GM18858 (cell line): ENCODE measurements around the gene GNB4.

Source experiments
- ATAC-seq: cut with Tn5 transposase; IDR thresholded peaks from one replicate; pipeline ENCODE4 v1.9.1; 2021; ENCODE audit not compliant: unreplicated experiment

Gene GNB4

DNA sequence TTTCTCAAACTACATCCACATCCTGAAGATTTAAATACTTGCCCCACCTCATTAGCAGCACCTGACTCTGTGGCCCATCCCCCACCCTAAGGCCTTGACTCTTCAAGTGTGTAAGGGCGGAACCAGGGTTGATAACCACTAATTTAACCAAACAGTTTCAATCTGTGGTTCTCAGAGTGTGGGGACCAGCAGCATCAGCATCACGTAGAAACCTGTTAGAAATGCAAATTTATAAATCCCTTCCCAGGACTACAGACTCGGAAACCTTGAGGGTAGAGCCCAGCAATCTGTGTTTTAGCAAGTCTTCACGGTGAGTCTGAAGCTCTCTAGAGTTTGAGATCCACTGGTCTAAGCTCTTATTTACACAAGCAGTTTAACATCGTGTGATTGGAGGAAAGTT, 12.4 kb downstream of the GNB4 start:
- peak; percentile 81 for ATAC-seq

DNA sequence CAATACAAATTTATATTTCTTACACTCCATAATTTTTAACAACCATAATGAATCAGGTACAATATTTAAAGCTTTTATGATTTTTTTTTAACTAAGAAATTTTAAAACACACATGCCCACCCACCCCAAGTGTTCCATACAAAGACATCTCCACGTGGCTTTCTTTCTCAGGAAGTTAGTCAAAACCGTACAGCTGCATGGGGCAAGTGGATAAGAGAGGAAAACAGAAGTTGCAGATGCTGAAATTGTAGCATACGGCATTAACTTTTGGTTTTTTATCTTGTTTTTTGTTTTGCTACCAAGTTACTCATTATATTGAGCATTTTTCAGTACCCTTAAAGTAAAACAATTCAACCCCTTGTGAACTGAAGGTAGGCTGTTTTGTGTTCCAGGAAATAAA, 14.8 kb downstream of the GNB4 start:
- ATAC-seq: no peak

DNA sequence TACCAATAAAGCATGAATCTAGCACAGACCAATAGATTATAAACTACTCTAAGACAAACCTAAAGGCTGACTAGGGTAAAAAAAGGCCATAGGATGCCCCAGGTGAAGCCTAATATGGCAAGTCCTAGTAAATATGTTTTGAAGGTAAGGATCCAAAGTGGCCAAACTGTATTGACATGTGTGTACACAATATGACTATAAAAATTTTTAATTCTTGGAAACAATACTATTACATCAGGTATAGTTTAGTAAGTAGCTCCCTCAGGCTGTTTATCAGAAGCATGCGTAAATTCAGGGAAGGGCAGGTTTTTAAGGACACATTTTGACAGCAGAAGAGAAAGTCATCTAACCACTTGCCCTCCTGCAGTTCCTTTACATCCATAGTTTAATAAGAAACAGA, 18.8 kb downstream of the GNB4 start:
- no peak for ATAC-seq

DNA sequence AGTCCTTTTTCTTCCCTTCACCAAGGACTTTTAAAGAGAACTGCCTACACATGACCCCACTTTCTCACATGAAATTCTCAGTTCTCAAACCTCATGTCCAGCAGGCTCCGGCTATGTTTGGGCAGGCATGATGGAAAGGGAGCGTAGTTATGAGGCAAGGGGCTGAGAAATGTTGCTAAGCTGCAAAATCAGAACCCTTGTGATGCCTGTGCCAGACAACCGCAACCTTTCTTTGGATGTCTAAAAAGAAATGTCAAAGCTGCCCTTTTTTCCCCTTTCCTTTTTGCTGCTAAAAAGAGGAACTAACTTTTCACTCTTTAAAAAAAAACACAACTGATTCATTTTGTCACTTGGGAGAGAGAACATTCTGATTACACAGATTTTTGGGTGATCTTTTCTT, 19.2 kb downstream of the GNB4 start:
- peak; percentile 72 for ATAC-seq

DNA sequence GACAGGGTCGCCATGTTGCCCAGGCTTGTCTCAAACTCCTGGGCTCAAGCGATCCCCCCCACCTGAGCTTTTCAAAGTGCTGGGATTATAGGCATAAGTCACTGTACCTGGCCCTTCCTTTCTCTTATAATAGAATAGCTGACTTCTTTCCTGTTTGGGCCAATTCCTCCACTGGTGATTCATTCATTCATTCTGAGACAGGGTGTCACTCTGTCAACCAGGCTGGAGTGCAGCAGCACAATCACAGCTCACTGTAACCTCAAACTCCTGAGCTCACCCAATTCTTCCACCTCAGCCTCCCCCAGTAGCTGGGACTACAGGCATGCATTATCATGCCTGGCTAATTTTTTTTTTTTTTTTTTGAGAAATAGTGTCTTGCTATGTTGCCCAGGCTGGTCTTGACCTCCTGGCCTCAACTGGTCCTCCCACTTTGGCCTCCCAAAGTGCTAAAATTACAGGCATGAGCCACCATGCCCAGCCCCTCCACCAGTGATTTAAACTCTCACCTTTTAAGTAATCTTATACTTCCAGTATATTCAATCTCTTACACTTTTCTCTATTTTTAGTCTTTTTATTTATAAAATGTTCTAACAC, 20.9 kb downstream of the GNB4 start:
- ATAC-seq: no peak

DNA sequence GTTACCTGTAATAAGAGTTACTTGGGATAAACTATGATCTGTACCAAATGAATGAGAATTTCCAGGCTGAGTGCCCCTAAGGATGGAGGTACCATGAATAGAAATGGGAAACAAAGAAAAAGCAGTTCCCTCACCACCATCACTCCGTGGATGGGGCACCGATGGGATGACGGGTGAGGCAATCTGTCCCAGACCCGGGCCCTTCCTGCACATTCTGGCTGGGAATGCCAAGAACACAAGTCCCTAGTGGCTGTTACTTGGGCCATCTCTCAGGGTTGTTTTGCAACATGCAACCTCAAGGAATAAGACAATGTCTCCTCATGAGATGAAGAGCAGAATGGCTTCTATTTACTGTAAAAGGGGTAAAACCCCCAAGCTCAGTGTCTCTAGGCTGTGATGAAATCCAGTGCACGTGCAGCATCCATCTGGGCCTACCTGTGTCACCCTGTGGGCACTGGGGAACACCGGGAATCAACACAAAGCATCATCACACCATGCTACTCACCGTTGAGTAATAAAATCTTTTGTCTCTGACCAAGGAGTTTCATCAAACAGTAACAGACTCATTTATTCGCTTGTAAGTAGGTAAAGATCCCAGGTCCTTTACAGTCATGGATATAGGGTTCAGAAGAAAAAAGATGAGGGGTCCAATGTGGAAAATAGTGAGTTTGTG, 22.3 kb downstream of the GNB4 start:
- ATAC-seq: no peak

DNA sequence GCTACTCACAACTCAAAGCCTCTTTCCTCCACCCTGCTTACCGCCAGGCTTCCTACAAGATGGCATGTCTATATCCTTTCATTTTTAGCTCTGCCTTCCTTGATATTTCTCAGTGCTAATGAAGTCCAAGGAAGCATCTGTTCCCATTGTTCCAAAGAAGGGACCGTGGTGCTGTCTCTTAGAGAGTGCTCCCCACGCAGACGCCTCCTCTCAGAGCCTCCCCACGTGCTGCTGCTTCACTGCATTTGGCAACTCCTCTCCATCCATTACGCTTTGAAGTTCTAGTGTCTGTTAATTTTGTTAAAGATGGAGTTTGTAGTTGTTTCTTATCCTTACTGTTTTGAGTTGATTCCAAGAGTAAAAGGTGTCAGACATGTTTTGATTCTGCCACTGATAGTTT, 26.2 kb downstream of the GNB4 start:
- no peak for ATAC-seq

DNA sequence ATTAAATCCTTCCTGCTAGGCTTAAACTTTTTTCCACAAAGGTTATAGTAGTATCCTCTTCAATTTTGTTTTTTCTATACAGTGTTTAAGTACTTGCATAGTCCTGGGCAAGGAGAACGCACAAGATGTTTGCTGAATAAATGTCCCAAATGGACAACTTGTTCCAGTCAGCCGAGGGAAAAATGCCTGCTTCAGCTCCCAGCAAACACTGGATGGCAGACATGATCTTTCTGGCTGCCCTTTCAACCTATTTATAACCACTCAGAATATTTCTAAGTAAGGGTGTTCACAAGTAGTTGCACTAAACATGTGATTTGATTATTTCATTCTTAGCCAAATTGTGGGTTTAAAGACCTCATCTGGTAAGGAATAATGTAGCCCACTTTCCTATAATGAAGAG, 29.8 kb downstream of the GNB4 start:
- no peak for ATAC-seq

DNA sequence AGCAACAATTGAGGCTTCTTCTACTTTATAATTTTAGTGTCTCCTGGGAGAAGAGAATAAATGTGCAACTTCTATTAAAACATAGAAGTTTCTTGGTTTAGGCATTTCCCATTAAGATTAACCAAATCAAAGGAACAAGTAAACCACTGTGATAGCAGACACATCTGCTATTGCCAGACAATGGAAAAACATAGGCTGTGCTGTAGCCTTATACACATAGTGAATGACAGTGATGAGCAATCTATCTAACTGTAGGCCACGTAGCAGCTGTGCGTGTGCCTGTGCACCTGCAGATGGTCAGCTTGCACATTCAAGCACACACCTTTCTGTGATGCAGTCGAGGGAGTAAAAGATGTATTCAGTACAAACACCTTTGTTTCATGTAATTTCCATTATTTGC, 32.7 kb downstream of the GNB4 start:
- no peak for ATAC-seq

DNA sequence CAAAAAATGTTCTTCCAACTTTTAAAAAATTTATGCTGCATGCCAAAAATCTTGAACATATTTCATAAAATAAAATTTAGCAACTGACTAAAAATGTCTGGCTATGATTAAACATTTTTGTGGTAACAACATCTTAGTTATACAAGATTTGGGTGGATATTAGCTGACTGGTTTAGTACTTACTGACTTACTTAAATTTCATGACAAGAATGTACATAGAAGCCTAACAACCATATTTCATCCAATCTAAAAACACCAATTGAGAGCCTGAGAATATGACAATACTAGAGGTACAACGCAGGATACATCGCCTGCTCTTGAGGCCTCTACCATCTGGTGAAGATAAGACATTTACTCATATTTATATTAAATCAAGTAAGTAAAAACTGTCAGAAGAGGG, 34.6 kb downstream of the GNB4 start:
- no peak for ATAC-seq

DNA sequence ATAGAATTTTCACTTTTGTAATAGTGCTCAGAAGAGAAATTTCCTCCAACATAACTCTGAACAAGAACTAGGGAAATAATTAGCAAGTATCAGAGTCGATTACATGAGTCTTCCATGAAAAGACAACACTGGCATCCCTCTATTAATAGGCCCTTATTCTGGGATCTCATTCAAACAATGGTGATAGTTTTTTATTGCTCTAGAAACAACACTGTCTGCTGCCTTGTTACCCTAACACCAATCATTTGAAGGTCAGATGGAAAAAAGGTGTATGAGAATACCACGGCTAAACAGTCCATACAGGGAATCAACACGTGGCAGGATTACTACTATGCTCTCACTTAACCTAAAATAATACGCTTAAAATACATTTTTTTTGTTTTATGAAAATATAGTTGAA, 35.9 kb downstream of the GNB4 start:
- no peak for ATAC-seq

DNA sequence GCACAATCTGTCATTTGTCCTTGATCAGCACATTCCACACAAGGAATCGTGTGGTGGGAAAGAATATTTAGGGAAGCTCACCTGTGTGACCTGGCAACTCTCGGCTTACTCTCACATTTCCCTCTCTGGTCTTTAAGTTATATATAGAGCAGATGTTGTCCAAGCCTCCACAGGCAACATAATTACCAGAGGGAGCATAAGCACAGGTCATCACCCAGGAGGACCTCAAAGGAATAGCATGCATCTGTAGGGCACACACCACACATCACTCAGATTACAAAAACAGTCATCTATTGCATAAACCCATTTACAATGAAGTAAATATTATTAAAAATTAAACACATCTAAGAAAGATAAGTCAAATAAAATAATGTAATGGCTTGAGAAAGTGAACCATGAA, 36.5 kb downstream of the GNB4 start:
- ATAC-seq: no peak

DNA sequence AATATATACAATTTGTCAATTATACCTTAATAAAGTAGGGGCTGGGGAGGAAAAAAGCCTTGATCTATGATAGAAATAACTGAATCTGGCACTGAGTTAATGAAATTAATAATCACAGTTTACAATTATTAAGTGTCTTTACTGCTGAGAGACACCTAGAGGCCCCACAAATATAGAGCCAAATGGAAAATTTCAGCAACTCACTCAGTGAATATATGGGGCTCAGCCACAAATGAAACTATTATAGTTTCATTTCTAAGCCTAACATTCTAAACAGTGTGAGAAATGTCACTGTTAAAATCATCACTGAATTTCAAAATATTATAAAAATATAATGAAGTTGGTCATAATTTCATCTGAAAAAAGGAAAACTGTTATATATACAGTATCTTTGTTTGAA, 40.3 kb downstream of the GNB4 start:
- ATAC-seq: no peak

DNA sequence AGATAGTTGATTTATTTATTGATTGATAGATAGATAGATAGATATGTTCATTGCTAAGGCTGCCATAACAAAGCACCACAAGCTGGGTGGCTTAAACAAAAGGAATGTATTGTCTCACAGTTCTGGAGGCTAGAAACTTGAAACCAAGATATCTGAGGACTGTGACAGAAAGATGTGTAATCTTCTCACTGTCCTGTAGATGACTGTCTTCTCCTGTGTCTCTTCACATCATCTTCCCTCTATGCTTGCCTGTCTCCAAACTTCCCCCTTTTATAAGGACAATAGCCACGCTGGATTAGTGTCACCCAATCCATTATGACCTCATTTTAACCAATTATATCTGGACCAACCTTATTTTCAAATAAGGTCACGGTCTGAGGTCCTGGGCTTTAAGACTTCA, 40.9 kb downstream of the GNB4 start:
- no peak for ATAC-seq

DNA sequence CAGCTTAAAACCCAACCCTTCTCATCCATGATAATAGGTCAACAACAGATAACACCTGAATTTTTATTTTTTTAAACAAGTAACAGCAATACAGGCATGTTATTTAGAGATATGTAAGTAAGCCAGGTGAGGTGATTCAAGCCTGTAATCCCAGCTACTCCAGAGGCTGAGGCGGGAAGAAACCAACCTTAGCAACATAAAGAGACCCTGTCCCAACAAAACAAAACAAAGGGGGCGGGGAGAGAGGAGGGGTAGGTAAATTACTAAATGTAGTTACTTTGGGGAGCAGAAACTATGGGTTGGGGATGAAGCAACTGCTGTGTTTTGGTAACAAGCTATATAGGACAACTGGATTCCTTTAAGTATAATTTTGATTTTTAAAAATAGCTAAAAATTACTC, 47.0 kb downstream of the GNB4 start:
- no peak for ATAC-seq

DNA sequence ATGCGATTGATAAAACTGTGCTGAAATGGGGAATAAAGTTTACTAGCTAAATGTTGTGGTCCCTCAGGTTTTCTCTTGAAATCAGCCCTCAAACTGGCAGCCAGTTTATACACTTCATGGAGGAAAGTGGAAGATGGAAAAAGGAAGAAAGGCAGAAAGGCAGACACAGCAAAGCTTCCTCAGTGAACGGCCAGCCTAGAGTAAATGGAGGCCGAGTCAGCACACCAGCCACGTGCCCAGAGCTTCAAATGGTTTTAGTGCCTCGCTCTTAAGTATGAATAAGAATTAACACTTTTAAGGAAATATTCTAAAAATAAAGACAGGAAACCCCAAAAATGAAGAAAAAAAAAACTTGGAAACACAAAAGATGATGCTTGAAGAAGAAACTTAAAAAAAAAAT, 48.3 kb downstream of the GNB4 start:
- ATAC-seq: no peak

DNA sequence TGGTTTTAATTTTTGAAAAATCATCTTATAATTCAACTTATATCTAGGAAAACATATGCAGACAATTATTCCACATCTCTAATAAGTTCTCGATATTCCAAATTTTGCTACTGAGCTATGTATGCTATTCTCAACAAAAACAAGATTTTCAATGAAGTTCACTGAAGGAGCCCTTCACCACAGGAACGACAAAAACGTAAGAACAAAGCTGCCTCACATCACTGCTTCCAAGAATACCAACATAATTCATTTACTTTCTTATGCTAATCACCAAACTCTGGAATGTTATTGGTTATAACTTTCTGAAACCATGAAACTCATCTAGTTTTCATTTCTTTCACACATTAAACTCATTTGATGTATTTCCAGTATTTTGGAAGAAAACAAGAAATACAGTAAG, 49.7 kb downstream of the GNB4 start:
- no peak for ATAC-seq

DNA sequence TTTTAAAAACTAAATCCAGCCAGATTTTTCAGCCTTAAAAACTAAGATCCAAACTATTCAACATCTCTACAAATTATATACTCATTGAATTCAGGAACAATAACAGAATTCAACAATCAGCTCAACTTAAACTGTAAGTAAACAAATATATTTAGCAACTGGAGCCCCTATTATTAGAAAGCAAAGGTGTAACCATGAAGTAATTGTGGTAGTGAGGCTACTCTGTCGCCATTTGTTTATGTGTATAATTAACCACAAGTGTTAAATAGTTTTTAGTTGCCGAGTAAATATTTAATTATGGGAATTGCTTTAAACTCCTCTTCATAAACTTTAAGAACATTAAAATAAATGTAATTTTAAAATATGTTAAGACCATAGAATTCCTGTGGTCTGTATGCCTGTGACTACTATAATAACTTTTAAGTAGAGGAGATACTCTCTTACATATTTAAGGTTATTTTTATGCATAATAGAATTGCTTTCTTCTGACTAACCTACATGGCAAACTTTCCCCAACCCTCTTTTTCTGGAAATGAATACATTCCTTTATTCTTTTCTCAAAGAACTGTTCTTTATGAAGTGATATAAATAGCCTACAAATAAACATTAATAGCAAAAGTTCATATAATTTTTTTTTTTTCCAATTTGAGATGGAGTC, 52.6 kb downstream of the GNB4 start:
- no peak for ATAC-seq

DNA sequence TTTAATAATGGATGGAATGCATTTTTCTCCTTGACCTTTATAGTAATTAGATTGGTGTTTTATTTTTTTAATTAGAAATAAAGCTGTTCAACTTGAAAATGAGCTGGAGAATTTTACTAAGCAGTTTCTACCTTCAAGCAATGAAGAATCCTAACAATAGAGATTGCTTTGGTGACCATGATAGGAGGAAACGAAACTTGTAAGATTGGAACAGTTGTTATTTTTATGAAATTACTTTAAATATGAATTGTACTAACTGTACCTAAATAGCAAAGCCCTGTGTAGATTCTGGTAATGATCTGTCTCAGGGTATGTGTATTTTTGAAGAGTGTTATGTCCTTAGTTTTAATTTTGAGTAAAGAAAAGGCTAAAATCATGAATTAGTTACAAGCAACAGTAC, 59.4 kb downstream of the GNB4 start:
- no peak for ATAC-seq

DNA sequence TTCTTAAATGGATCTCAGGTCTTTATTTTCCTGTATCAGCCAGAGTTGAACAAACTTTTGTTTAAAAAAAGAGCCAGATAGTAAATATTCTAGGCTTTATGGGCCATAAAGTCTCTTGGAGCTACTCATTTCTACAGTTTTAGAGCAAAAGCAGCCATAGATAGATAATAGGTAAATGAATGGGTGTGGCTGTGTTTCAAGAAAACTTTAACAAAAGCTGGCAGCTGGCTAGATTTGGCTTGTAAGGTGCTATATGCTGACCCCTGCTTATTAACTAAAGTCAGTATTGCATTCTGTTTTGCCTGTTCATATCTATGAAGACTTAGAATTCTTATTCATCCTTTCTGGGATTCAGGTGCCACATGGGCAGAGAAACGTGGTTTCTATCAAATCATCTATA, 74.8 kb downstream of the GNB4 start:
- ATAC-seq: no peak

DNA sequence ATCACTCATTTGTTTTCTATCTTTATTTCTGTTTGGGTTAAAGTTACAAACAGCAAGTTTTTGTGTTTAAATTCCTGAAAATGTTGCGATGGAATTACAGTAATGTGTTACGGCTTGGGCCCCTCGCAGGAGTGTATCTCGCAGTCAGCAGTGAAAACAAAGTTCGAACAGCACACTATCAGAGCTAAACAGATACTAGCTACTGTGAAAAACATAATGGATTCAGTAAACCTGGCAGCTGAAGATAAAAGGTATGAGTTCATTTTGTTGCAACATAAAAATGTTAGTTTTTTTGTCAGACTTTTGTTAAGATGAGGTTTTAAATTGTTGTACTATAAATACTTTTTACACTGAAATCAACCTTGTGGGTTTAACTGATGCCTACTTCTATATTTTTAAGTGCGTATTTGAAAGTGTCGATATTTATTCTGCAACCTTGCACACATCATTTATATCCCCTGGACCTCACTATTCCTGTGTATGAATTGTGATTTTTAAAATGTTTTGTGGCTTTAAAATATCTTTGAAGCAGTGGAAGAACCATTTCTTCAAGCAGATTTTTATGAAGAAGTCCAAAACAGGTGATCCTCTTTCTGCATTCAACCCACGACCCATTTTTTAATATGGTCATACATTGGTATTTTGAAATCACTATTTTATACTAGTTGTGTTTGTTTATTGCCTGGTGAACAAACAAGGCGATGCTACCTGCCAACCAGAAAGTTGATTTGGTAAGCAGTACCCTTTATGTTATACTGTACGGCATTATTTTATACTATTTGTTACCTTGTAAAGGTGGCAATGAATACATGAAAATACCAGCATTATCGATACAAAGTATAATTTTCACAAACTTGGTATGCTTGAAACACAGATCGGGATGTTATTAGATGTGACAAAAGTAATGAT, 75.9 kb downstream of the GNB4 start:
- no peak for ATAC-seq

DNA sequence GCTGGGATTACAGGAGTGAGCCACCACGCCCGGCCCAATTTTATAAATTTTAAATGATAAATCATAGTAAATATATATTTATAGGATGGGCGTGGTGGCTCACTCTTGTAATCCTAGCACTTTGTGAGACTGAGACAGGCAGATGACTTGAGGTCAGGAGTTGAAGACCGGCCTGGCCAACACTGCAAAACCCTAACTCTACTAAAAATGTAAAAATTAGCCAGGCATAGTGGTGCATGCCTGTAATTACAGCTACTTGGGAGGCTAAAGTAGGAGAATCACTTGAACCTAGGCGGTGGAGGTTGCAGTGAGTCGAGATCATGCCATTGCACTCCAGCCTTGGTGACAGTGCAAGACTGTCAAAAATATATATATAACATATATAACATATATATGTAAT, 77.3 kb downstream of the GNB4 start:
- ATAC-seq: no peak
